PC-3 (cell line): ENCODE results near the gene KLHL15. TPM values are rescaled to one million over a fixed set of nuclear protein-coding genes. Genes with fewer than 3 reads are reported as not detected.

Experiments used
- ATAC-seq: fragments of 200-7000 bp; cut with Tn5 transposase; 2 replicates; pipeline ENCODE4 v1.9.1; 2020; ENCODE audit warnings: mild to moderate bottlenecking, moderate library complexity
- BruUV-seq: library from RNA; stranded (reverse); fragments of 400-500 nt; replicated peaks from 2 replicates; lab custom pipeline; 2021; lab: Mats Ljungman, UMichigan
- CTCF ChIA-PET: fragments of 300-600 bp; sonication (Branson Sonifier 250); formaldehyde crosslinking; loops from one replicate; lab custom pipeline; 2022; ENCODE audit warnings: antibody characterized with exemption; lab: Charles Lee
- POLR2A ChIA-PET: fragments of 300-600 bp; sonication (Branson Sonifier 250); formaldehyde crosslinking; loops from one replicate; lab custom pipeline; 2022; ENCODE audit warnings: antibody characterized with exemption; ENCODE audit not compliant: unreplicated experiment; lab: Charles Lee
- DNase-seq: peaks from one replicate; pipeline ENCODE4 v3.0.0-alpha.2; 2015
- H2AFZ ChIP-seq: fragments of 300-600 bp; sonication (generic); 2 replicates; pipeline ENCODE4 v1.6.0; 2016; ENCODE audit warnings: antibody characterized with exemption, low read length
- H3F3A ChIP-seq: fragments of 300-600 bp; sonication (generic); one replicate; pipeline ENCODE4 v1.6.0; 2017; ENCODE audit warnings: antibody characterized with exemption, low read length, control low read depth, mild to moderate bottlenecking; ENCODE audit not compliant: unreplicated experiment
- H3K27ac ChIP-seq: fragments of 300-600 bp; sonication (generic); 2 replicates; pipeline ENCODE4 v1.5.1; 2016; ENCODE audit warnings: mild to moderate bottlenecking, low read length
- H3K27me3 ChIP-seq: fragments of 300-600 bp; sonication (generic); 2 replicates; pipeline ENCODE4 v1.6.1; 2016; ENCODE audit warnings: low read length, mixed read lengths
- H3K36me3 ChIP-seq: fragments of 300-600 bp; sonication (generic); 2 replicates; pipeline ENCODE4 v1.6.1; 2016; ENCODE audit warnings: low read depth, mixed run types, low read length, mixed read lengths
- H3K4me1 ChIP-seq: fragments of 300-600 bp; sonication (generic); 2 replicates; pipeline ENCODE4 v1.5.1; 2016; ENCODE audit warnings: low read length; ENCODE audit not compliant: insufficient read depth
- H3K4me2 ChIP-seq: fragments of 300-600 bp; sonication (generic); 2 replicates; pipeline ENCODE4 v1.6.0; 2016; ENCODE audit warnings: low read length
- H3K4me3 ChIP-seq: fragments of 300-600 bp; sonication (generic); 2 replicates; pipeline ENCODE4 v1.5.1; 2016; ENCODE audit warnings: mild to moderate bottlenecking, low read length, mixed read lengths
- H3K79me2 ChIP-seq: fragments of 300-600 bp; sonication (generic); 2 replicates; pipeline ENCODE4 v1.6.1; 2017; ENCODE audit warnings: low read length, mixed read lengths
- H3K9ac ChIP-seq: fragments of 300-600 bp; sonication (generic); 2 replicates; pipeline ENCODE4 v1.6.0; 2016; ENCODE audit warnings: mild to moderate bottlenecking, low read length
- H3K9me2 ChIP-seq: fragments of 300-600 bp; sonication (generic); replicated peaks from 2 replicates; pipeline ENCODE4 v1.6.1; 2016; ENCODE audit warnings: mixed run types, low read length, mixed read lengths
- H3K9me3 ChIP-seq: fragments of 300-600 bp; sonication (generic); 2 replicates; pipeline ENCODE4 v1.6.1; 2016; ENCODE audit warnings: low read length, mixed read lengths
- H4K20me1 ChIP-seq: fragments of 300-600 bp; sonication (generic); 2 replicates; pipeline ENCODE4 v1.6.1; 2016; ENCODE audit warnings: low read length, mixed read lengths
- CTCF ChIP-seq: fragments of 300-600 bp; sonication (generic); conservative IDR thresholded peaks from 2 replicates; pipeline ENCODE4 v1.5.1; 2017; ENCODE audit warnings: antibody characterized with exemption, low read depth, mild to moderate bottlenecking, low read length
- EZH2 ChIP-seq: fragments of 300-600 bp; sonication (generic); IDR thresholded peaks from one replicate; pipeline ENCODE4 v1.6.1; 2017; ENCODE audit warnings: antibody characterized with exemption, mild to moderate bottlenecking, low read length; ENCODE audit not compliant: unreplicated experiment
- EZH2phosphoT487 ChIP-seq: fragments of 300-600 bp; sonication (generic); IDR thresholded peaks from 2 replicates; pipeline ENCODE4 v1.6.1; 2018; ENCODE audit warnings: mild to moderate bottlenecking, antibody characterized with exemption, low read length, borderline replicate concordance
- intact Hi-C: fragments of 100-400 bp; cut with micrococcal nuclease; formaldehyde crosslinking; loops from 2 replicates; pipeline ENCODE4 v1.9.0; 2023
- total RNA-seq: library from RNA; depleted of rRNA; stranded (reverse); fragments of >200 nt; gene quantifications from 2 replicates; pipeline ENCODE4 v1.2.3, GENCODE V29; 2014

KLHL15 gene
- total RNA-seq, 1 experiment from 2014 or later: 8.5 TPM

GRCh38 chrX:24002792-24003191 lies 24.2 kb downstream of the KLHL15 start:
- H3K9ac ChIP-seq: no peak overlapping the region
- no peaks in the 10 kb centered on the region for H3K9me3 ChIP-seq
- no peak for TF ChIP-seq EZH2phosphoT487
- TF ChIP-seq CTCF: no peak
- ChIA-PET CTCF (no interaction called here), POLR2A (no interaction called here)
- peaks cover 6% of the 10 kb centered on the region; the same call in 1 of the 2 replicates for H3K4me1 ChIP-seq
- 0 out of 2 replicates have a peak overlapping the region, but pooled peaks have one; percentile 13 for H3K4me2 ChIP-seq
- H3K79me2 ChIP-seq: no peaks in the 10 kb centered on the region
- H3K27me3 ChIP-seq: no peaks in the 10 kb centered on the region
- H3K36me3 ChIP-seq: peaks cover 3% of the 10 kb centered on the region; the same call in 1 of the 2 replicates
- no peaks in the 10 kb centered on the region for H4K20me1 ChIP-seq
- H2AFZ ChIP-seq: no peak overlapping the region
- peak; percentile 90 for ATAC-seq
- peak; percentile 57 for DNase-seq
- BruUV-seq: no TSS peak
- no peak overlapping the region for H3K27ac ChIP-seq
- H3F3A ChIP-seq: no peaks in the 10 kb centered on the region
- intact Hi-C loops: no loop called here
- H3K9me2 ChIP-seq: no peaks in the 10 kb centered on the region
- H3K4me3 ChIP-seq: no peak overlapping the region

GRCh38 chrX:24002167-24002566 lies 24.8 kb downstream of the KLHL15 start:
- POLR2A ChIA-PET: no interaction called here
- ATAC-seq (no peak), DNase-seq (no peak)
- intact Hi-C loops: no loop called here
- BruUV-seq: no TSS peak
- Histone ChIP-seq H4K20me1 (no peaks in the 10 kb centered on the region), H3K9ac (no peak overlapping the region), H2AFZ (no peak overlapping the region), H3K4me3 (no peak overlapping the region), H3K4me2 (no peak overlapping the region), H3F3A (no peaks in the 10 kb centered on the region), H3K36me3 (peaks cover 3% of the 10 kb centered on the region; the same call in 1 of the 2 replicates), H3K9me2 (no peaks in the 10 kb centered on the region), H3K9me3 (no peaks in the 10 kb centered on the region), H3K27me3 (no peaks in the 10 kb centered on the region), H3K79me2 (no peaks in the 10 kb centered on the region), H3K27ac (no peak overlapping the region), H3K4me1 (peaks cover 6% of the 10 kb centered on the region; the same call in 1 of the 2 replicates)
- CTCF ChIA-PET: no interaction called here
- no peak for TF ChIP-seq EZH2phosphoT487
- no peak for TF ChIP-seq EZH2
- no peak for TF ChIP-seq CTCF

- Histone ChIP-seq H3K4me2 (no peak overlapping the region), H3K27me3 (no peaks in the 10 kb centered on the region), H3K36me3 (no peaks in the 10 kb centered on the region; the same call in 1 of the 2 replicates), H4K20me1 (no peaks in the 10 kb centered on the region), H3K4me3 (no peak overlapping the region), H3K4me1 (peaks cover 6% of the 10 kb centered on the region; the same call in 1 of the 2 replicates), H3K27ac (no peak overlapping the region), H3K9me3 (no peaks in the 10 kb centered on the region), H3F3A (no peaks in the 10 kb centered on the region), H3K9me2 (no peaks in the 10 kb centered on the region), H2AFZ (no peak overlapping the region), H3K79me2 (no peaks in the 10 kb centered on the region), H3K9ac (no peak overlapping the region)
- TF ChIP-seq CTCF (no peak), EZH2phosphoT487 (no peak), EZH2 (no peak)
- no TSS peak for BruUV-seq
- DNase-seq (no peak), ATAC-seq (no peak)
- intact Hi-C loops: no loop called here
- ChIA-PET CTCF (no interaction called here), POLR2A (no interaction called here)
Measured at GRCh38 chrX:23999671-24000070, 27.3 kb downstream of the KLHL15 start.
